Measurements from ENCODE around the gene DUSP22.

Gene DUSP22

GRCh38 chr6:380234-381218 lies 88.2 kb downstream of the DUSP22 start:
- no peak for DNase-seq (ENCODE audit: low read depth)

- no peak for DNase-seq (ENCODE audit: low read depth)
Measured at GRCh38 chr6:381742-382461, 89.6 kb downstream of the DUSP22 start.

- DNase-seq (ENCODE audit: low read depth): no peak
Measured at GRCh38 chr6:382883-383810, 90.9 kb downstream of the DUSP22 start.

- no peak for DNase-seq (ENCODE audit: low read depth)
Measured at GRCh38 chr6:383856-384255, 91.6 kb downstream of the DUSP22 start.

- DNase-seq (ENCODE audit: low read depth): no peak
Measured at GRCh38 chr6:384898-385297, 92.6 kb downstream of the DUSP22 start.

GRCh38 chr6:385614-386013 lies 93.3 kb downstream of the DUSP22 start:
- DNase-seq (ENCODE audit: low read depth): no peak

GRCh38 chr6:386688-387266 lies 94.5 kb downstream of the DUSP22 start:
- DNase-seq (ENCODE audit: low read depth): no peak

- no peak for DNase-seq (ENCODE audit: low read depth)
Measured at GRCh38 chr6:387293-387741, 95.0 kb downstream of the DUSP22 start.

- DNase-seq (ENCODE audit: low read depth): no peak
Measured at GRCh38 chr6:388202-388903, 96.1 kb downstream of the DUSP22 start.

GRCh38 chr6:389143-389542 lies 96.9 kb downstream of the DUSP22 start:
- no peak for DNase-seq (ENCODE audit: low read depth)

- DNase-seq (ENCODE audit: low read depth): no peak
Measured at GRCh38 chr6:389622-390021, 97.3 kb downstream of the DUSP22 start.

- no peak for DNase-seq (ENCODE audit: low read depth)
Measured at GRCh38 chr6:390914-391558, 98.7 kb downstream of the DUSP22 start.

- DNase-seq (ENCODE audit: low read depth): peak; percentile 49
Measured at GRCh38 chr6:391559-392440, 99.5 kb downstream of the DUSP22 start, which contains the start of gene IRF4. Gene IRF4 (plus strand): TSS chr6:391752. CDS start chr6:393153, 1,401 bp downstream.

GRCh38 chr6:392441-393390 lies 100.4 kb downstream of the DUSP22 start:
- DNase-seq (ENCODE audit: low read depth): no peak

- DNase-seq (ENCODE audit: low read depth): no peak
Measured at GRCh38 chr6:393391-394221, 101.3 kb downstream of the DUSP22 start.

- DNase-seq (ENCODE audit: low read depth): no peak
Measured at GRCh38 chr6:394641-395289, 102.5 kb downstream of the DUSP22 start.

All from stimulated activated CD8-positive, alpha-beta memory T cell treated with anti-CD3 and anti-CD28 coated beads, Interleukin-7, amount 100 ng/mL, for 24 hours (primary cell).